HL-60/S4 (cell line): Measurements from ENCODE around the gene ADAD2.
"Not testable (repeated sequence)": the region's sequence is repeated elsewhere in the genome, so short reads cannot be mapped to it uniquely, and the experiment has no call there.

Source experiments
- in situ Hi-C: fragments of 300-500 bp; cut with MboI; formaldehyde crosslinking; loops from 2 replicates; pipeline ENCODE4 v1.14.3; 2022; ENCODE audit warnings: low sequenced_read_pairs

ADAD2 gene

GRCh38 chr16:84194470-84195200, 3.7 kb downstream of the ADAD2 start:
- in situ Hi-C loops, result loop anchor here (25.0 kb wide), 1 partner anchor 232 kb away; the partner anchor contains the start of genes NECAB2 and OSGIN1

DNA sequence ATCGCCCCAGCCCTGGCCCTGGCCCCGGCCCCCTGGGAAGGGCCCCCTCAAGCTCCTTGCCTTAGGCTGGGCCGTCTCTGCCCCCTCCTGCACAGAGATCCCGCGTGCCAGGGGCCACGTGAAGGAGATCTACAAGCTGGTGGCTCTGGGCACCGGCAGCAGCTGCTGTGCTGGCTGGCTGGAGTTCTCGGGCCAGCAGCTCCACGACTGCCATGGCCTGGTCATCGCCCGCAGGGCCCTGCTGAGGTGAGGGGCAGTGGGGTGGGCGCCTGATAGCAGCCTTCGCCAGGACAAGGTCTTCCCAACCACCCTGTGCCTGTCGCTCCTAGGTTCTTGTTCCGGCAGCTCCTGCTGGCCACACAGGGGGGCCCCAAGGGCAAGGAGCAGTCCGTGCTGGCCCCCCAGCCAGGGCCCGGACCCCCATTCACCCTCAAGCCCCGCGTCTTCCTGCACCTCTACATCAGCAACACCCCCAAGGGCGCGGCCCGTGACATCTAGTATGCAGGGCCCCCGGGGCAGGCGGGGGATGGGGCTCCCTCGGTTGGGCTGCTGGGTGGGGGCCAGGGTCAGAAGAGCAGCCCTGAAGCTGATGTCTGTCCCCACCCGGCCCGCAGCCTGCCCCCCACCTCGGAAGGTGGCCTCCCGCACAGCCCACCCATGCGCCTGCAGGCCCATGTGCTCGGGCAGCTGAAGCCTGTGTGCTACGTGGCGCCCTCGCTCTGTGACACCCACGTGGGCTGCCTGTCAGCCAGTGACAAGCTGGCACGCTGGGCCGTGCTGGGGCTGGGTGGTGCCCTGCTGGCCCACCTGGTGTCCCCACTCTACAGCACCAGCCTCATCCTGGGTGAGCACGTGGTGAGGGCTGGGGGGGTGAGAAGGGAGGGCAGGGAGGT, 4.5 kb downstream of the ADAD2 start:
- in situ Hi-C loops, result loop anchor here (25.0 kb wide), 1 partner anchor 233 kb away; the partner anchor contains the start of genes NECAB2 and OSGIN1

GRCh38 chr16:84196101-84196500, 5.1 kb downstream of the ADAD2 start:
- in situ Hi-C loops, result loop anchor here (25.0 kb wide), 1 partner anchor 234 kb away; the partner anchor contains the start of genes NECAB2 and OSGIN1

- in situ Hi-C loops, result loop anchor here (25.0 kb wide), 1 partner anchor 235 kb away; the partner anchor contains the start of genes NECAB2 and OSGIN1
These were observed 5.9 kb downstream of the ADAD2 start for GRCh38 chr16:84196727-84197394.

DNA sequence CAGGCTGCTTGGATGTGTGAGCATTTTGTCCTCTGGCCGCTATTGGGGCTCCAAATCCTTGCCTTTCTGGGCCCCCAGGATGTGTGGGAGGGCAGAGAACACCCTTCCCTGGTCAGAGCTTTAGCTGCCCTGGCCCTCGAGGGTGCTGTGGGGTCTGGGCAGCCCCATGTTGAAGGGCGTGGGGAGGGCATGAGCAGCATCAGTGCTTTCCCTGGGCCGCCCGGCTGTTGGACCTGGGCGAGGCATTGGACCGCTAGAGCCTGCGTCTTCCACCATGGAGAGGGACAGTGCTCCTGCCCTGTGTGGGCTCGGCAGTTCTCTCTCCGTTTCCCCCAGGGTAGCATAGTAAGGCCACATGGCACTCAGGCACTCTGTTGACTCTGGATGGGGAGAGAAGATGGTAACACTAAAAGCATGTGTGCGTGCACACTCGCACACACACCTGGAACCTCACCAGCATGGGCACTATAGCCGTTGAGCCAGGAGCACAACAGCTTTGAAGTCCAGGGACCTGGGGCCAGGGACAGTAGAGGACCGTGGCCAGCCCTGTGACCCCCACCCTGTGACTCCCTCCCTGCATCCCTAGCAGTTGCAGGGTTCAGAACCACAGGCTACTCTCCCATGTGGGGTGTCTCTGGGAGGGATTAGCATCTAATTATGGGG, 6.6 kb downstream of the ADAD2 start:
- in situ Hi-C loops, result loop anchor here (25.0 kb wide), 1 partner anchor 235 kb away; the partner anchor contains the start of genes NECAB2 and OSGIN1

DNA sequence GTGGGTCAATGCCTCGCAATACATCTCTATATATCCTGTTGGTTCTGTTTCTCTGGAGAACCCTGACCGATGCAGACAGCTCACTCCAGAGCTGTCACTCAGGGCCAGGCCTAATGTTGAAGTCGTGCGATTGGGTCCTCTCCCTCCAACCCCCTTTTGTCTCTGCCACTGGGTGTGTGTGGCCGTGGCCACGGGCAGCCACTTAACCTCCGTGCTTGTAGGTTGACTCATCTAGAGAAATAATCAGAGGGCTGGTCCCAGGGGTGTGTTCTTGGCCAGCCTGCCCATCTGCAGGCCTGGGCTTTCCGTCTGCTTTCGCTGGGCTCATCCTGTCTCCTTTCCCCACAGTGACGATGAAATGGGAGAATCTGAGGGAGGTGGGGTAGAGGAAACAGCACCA, 7.4 kb downstream of the ADAD2 start:
- in situ Hi-C loops, result loop anchor here (25.0 kb wide), 1 partner anchor 236 kb away; the partner anchor contains the start of genes NECAB2 and OSGIN1

- in situ Hi-C loops, result loop anchor here (25.0 kb wide), 1 partner anchor 237 kb away; the partner anchor contains the start of genes NECAB2 and OSGIN1
These were observed 8.1 kb downstream of the ADAD2 start for GRCh38 chr16:84199097-84199496.

GRCh38 chr16:84199861-84200260, 8.9 kb downstream of the ADAD2 start:
- in situ Hi-C loops, result loop anchor here (25.0 kb wide), 1 partner anchor 238 kb away; the partner anchor contains the start of genes NECAB2 and OSGIN1

GRCh38 chr16:84204551-84204950, 13.6 kb downstream of the ADAD2 start:
- in situ Hi-C loops, result not testable (repeated sequence)

DNA sequence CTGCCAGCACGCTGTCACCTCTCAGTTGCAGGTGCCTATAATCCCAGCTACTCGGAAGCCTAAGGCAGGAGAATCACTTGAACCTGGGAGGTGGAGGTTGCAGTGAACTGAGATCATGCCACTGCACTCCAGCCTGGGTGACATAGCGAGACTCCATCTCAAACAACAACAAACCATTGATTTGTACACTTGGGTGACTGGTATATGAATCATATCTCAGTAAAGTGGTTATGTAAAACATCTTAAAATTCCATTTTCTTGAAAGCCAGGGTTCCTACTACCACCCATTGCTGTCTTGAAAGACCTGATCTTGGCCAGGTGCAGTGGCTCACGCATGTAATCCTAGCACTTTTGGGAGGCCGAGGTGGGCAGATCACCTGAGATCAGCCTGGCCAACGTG, 14.2 kb downstream of the ADAD2 start:
- in situ Hi-C loops, result not testable (repeated sequence)

GRCh38 chr16:84205976-84206691, 15.2 kb downstream of the ADAD2 start:
- in situ Hi-C loops, result no loop called here

DNA sequence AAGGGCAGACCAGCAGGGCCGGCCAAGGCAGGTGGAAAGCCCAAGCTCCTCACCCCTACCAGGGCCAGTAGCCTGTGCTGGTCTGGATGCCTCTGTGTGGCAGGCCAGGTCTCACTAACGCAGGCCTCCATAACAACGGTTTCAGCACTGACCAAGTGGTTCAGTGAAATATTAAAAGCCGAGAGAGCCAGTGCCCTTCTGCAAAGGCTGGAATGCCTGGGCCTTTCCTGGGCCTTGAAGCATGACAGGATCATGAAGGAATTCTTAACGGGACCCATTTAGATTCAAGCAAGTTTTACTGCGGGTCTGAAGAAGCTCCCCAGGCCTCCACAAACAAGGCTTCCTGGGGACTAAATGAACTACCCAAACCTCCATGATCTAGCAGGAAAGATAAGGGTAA, 16.3 kb downstream of the ADAD2 start:
- in situ Hi-C loops, result no loop called here

DNA sequence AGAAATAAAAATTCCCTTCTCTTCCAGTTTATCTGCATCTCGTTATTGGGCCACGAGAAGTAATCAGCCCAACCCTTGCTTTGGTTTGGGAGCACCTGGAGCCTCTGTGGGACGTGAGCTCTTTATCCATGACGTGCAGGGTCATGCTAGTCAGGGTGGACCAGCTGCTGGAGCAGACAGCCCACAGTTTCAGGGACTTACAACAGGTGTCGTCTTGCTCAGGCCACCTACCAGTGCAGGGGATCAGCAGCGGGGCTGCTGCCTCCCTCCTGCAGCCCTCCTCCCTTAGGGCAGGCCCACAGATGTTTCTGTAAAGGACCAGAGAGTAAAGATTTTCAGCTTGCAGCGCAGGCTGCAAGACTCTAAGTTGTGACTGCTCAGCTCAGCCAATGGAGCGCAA, 16.9 kb downstream of the ADAD2 start:
- in situ Hi-C loops, result no loop called here

DNA sequence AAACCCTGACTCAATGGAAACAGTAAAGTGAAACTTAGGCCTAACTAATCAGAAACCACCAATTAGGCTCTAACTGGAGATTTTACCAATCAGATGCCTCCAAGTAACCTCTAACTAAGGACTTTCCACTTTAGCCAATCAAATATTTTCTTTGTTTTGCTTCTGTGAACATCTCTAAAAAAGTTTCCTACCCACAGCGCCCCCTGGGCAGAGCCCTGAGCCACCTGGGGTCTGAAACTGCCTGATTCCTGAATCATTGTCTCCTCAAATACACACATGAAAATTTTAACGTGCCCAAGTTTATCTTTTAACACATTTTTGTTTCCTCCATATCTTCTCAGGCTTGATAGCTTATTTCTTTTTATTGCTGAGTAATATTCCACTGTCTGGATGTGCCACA, 19.0 kb downstream of the ADAD2 start:
- in situ Hi-C loops, result no loop called here

DNA sequence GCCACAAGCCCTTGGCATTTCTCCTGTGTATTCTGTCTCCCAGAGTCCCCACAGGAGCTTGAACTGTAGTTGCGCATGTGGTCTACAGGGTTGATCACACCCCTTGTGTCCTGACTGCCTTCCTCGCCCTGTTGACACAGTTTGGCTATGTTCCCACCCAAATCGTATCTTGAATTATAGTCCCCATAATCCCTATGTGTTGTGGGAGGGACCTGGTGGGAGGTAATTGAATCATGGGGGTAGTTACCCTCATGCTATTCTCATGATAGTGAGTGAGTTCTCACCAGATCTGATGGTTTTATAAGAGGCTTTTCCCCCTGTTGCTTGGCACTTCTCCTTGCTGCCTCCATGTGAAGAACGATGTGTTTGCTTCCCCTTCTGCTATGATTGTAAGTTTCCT, 21.2 kb downstream of the ADAD2 start:
- in situ Hi-C loops, result no loop called here

GRCh38 chr16:84212631-84213030, 21.7 kb downstream of the ADAD2 start:
- in situ Hi-C loops, result no loop called here

- in situ Hi-C loops, result no loop called here
These were observed 23.6 kb downstream of the ADAD2 start for GRCh38 chr16:84214451-84215066.

GRCh38 chr16:84215531-84215930, 24.6 kb downstream of the ADAD2 start:
- in situ Hi-C loops, result no loop called here

DNA sequence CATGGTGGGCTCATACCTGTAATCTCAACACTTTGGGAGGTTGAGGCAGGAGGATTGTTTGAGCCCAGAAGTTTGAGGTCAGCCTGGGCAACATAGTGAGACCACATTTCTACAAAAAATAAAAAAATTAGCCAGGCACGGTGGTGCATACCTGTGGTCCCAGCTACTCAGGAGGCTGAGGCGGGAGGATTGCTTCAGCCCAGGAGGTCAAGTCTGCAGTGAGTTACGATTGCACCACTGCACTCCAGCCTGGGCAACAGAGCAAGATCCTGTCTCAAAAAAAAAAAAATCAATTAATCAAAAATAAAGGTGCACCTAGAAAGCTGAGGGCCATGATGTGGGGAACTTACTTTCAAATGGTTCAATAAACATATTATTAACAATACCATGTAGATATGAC, 25.2 kb downstream of the ADAD2 start:
- in situ Hi-C loops, result not testable (repeated sequence)
